Measurements from ENCODE around the gene MRPL34. TPM values are rescaled to one million over a fixed set of nuclear protein-coding genes. Genes with fewer than 3 reads are reported as not detected.

The MRPL34 gene
- total RNA-seq, 4 donors from 2014 or later: 95.8 to 311 (median 149) TPM

GRCh38 chr19:17314007-17314593 is 8.4 kb downstream of the MRPL34 start:
- 91 to 96% methylated on average over 18 to 19 of the region's 19 CpGs for WGBS, 2 donors
- H3K36me3 ChIP-seq: peaks cover 14 to 26% of the 10 kb centered on the region in 2 donors
- H3K27ac ChIP-seq: no peak overlapping the region
- no peaks in the 10 kb centered on the region for H3K9me3 ChIP-seq
- no peak overlapping the region for H3K4me3 ChIP-seq (replicated peaks in 1 of 3)
- intact Hi-C loops (cut with DNase I): no loop called here
- no peaks in the 10 kb centered on the region for H3K27me3 ChIP-seq
- peaks cover 20 to 22% of the 10 kb centered on the region in 2 donors for H3K4me1 ChIP-seq
- TF ChIP-seq, protein P1, sequence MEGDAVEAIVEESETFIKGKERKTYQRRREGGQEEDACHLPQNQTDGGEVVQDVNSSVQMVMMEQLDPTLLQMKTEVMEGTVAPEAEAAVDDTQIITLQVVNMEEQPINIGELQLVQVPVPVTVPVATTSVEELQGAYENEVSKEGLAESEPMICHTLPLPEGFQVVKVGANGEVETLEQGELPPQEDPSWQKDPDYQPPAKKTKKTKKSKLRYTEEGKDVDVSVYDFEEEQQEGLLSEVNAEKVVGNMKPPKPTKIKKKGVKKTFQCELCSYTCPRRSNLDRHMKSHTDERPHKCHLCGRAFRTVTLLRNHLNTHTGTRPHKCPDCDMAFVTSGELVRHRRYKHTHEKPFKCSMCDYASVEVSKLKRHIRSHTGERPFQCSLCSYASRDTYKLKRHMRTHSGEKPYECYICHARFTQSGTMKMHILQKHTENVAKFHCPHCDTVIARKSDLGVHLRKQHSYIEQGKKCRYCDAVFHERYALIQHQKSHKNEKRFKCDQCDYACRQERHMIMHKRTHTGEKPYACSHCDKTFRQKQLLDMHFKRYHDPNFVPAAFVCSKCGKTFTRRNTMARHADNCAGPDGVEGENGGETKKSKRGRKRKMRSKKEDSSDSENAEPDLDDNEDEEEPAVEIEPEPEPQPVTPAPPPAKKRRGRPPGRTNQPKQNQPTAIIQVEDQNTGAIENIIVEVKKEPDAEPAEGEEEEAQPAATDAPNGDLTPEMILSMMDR (IDR thresholded peaks at IDR 0.05): no peak
- no peak for TF ChIP-seq POLR2A (IDR thresholded peaks at IDR 0.05)
- no peak for DNase-seq

DNA sequence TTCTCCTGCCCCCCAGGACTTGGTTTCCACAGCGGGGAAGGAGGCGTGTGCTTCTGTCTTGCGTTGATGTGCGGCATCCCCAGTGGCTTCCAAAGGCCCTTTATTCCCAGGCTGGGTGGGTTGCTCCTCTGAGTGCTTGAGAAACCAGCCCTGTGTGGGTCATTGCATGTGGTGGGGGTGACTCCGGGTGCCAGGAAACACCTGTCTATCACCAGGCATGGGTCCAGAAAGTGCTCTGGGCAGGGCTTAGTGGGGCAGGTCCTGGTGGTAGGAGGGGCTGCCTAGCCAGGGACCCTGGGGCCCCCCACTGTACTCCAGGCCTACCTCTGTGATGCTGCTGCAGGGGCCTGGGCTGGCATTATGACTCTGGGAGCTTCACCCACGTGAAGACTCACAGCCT is 13.3 kb downstream of the MRPL34 start:
- no peak for DNase-seq
- Histone ChIP-seq H3K9me3 (no peaks in the 10 kb centered on the region), H3K4me3 (replicated peaks in 1 of 3) (no peak overlapping the region), H3K27ac (no peak overlapping the region), H3K4me1 (no peaks in the 10 kb centered on the region), H3K27me3 (no peaks in the 10 kb centered on the region), H3K36me3 (peaks cover 29 to 50% of the 10 kb centered on the region in 2 donors)
- intact Hi-C loops (cut with DNase I): no loop called here
- TF ChIP-seq, protein P1 (IDR thresholded peaks at IDR 0.05): no peak
- TF ChIP-seq POLR2A (IDR thresholded peaks at IDR 0.05): no peak
- 79 to 91% methylated on average over 5 of the region's 6 CpGs for WGBS, 2 donors

DNA sequence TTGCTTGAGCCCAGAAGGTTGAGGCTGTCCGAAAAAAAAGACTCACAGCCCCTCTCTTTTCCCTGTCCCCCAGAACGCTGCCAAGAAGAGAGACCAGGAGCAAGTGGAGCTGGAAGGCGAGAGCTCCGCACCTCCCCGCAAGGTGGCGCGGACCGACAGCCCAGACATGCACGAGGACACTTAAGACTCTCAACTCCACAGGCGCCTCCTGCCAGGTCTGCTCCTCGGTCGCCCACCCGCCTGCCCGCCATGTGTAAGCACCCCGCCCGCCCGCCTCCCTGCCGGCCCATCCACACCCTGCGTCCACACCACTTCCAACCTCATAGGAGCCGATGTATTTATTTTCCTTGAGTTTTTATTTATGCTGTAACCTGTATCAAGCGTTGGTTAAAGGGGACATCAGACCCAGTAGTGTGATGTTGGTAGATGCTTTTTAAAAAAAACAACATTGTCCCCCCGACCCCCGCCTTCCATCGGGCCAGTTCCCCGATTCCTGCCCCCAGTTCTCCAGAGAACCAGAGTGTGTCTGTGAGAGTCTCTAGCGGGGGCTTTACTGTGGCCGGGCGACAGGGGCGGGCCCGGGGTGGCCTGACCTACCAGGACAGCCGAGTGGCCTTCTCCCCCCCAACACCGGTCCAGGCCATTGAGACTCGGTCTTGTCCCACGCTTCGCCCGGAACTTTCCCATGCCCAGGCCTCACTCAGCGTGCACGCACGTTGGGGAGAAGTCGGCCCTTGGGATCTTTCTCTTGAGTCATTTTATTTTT is 14.0 kb downstream of the MRPL34 start:
- Histone ChIP-seq H3K9me3 (no peaks in the 10 kb centered on the region), H3K27ac (no peak overlapping the region), H3K27me3 (no peaks in the 10 kb centered on the region), H3K4me1 (no peaks in the 10 kb centered on the region), H3K36me3 (peaks cover 23 to 44% of the 10 kb centered on the region in 2 donors), H3K4me3 (replicated peaks in 1 of 3) (no peak overlapping the region)
- WGBS, 2 donors: 90 to 92% methylated on average over 40 of the region's 40 CpGs
- no peak for DNase-seq
- TF ChIP-seq, protein P1 (IDR thresholded peaks at IDR 0.05): no peak
- no peak for TF ChIP-seq POLR2A (IDR thresholded peaks at IDR 0.05)
- intact Hi-C loops (cut with DNase I): no loop called here

- no peak overlapping the region for H3K4me3 ChIP-seq (replicated peaks in 1 of 3)
- H3K27me3 ChIP-seq: no peaks in the 10 kb centered on the region
- no peak overlapping the region for H3K27ac ChIP-seq
- WGBS, 2 donors: 80 to 100% methylated on average over 3 to 11 of the region's 11 CpGs
- no peak for DNase-seq
- intact Hi-C loops (cut with DNase I): no loop called here
- TF ChIP-seq, protein P1 (IDR thresholded peaks at IDR 0.05): no peak
- TF ChIP-seq POLR2A (IDR thresholded peaks at IDR 0.05): no peak
- H3K36me3 ChIP-seq: peaks cover 22 to 42% of the 10 kb centered on the region in 2 donors
- H3K9me3 ChIP-seq: no peaks in the 10 kb centered on the region
- H3K4me1 ChIP-seq: no peaks in the 10 kb centered on the region
Measured at GRCh38 chr19:17320435-17320834, 14.8 kb downstream of the MRPL34 start.
